Measurements from ENCODE around the gene ZDHHC17.

The ZDHHC17 gene

DNA sequence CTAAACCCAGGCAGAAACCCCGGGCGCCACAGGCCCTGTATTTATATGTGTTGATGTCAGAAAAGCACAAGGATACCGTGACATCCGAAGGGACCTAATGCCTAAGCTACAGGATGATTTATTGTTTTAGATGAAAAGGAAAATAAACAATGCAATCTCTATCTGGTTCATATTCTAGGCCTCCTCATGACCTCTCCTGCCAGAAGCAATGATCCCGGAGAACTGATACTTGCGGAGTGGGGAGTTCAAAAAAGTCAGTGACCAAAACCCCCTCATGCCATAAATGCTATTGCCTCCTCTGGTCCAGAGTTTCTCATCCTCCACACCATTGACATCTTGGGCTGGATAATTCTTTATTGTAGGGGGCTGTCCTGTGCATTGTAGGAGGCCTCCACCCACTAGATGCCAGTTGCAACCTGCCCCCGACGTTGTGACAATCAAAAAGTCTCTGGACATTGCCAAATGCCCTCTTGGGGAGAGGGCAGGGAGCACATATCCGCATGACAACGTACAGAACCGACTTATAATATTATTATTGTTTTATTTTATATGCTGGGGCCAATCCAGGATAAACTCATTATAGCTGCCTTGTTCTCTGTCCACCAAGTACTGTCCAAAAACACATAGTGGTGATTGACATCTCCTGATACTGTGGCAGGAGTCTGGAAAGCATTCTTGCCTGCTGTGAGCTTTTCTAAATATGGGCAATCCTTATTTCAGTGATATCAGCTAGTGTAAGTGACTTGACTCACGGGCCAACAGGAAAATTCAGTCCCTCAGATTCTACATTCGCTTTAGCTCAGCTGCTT, 116.0 kb downstream of the ZDHHC17 start:
- no peak for DNase-seq

DNA sequence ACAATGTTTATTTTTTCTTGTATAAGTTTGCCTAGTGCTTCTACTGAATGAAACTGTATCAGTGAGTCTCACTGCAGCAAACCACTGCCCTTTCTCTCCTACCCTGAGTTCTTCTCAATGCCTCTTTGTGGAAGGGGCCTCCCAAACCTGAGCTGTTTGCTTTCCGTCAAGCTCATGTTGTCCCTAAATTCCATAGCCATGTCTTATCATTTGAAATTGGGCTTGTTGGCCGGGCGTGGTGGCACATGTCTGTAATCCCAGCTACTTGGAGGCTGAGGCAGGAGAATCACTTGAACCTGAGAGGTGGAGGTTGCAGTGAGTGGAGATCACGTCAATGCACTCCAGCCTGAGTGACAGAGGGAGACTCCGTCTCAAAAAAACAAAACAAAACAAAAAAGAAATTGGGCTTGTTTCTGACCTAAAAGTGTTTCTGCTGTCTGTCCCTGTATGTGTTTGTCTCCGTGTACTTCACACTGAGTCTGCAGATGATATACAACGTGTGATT, 116.7 kb downstream of the ZDHHC17 start:
- DNase-seq = no peak

DNA sequence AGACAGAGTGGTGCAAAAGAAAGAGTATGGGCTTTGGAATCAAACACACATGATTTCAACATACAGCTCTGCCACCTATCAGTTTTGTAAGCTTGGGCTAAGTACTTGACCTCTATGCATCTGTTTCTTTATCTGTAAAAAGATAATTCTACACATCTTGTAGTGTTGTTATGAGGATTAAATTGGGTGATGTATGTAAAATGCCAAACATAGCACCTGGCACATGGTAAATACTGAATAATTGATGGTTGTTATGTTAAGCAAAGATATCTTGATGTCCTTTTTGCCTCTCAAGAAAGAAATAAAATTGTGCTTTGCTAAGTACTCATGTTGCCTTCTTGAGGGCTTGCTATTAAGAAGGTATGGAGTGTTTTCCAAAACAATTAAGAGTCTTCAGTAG, 117.2 kb downstream of the ZDHHC17 start:
- DNase-seq = no peak

DNA sequence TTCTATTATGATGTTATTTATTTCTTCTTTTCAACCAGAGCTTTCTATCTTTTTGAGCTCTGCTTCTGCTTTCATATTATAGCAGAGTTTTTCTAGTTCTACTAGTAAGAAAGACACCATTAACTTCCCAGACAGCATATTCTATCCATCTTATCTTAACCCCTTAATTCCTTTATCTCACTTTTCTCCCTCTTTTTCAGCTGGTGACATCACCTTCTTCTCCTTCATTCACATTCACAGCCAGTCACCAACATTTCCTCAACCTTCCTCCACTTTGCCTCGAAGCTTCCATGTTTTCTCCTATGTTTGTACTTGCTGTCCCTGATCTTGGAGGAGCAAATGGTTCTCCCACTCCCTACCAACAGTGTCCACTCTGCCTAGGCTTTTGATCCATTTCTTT, 118.5 kb downstream of the ZDHHC17 start:
- no peak for DNase-seq

DNA sequence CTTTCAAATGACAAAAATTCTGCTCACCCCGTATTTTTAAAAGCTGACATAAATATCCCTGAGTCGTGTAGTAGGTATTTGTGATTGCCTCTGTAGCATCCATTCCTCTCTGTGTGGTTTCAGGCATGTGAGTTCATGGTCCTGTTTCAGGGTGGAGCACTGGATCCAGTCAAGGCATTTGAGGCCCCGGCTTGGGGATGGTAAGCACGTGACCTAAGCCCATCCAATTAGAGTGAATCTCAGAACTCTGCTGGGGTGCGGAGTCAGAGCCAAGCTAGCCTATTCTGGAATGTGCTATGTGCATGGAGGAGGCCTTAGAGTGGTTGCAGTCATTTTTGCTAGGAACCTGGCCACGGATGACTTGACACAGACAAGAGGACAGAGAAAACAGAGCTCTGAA, 119.2 kb downstream of the ZDHHC17 start:
- no peak for DNase-seq

DNA sequence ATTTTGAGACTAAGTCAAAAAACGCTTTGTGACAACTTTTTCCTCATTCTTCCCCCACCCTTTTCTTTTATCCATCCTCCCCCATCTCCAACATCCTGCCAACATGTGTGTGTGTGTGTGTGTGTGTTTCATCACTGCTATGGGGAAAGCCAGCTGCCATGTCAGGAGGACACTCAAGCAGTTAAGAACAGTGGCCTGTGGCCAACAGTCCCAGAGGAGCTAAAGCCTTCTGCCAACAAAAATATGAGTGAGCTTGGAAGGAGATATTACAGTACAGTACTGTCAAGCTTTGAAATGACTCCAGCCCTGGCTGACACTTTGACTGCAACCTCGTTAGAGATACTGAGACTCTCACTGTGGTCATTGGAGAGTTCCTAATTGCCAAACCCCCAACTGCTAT, 119.9 kb downstream of the ZDHHC17 start:
- no peak for DNase-seq

DNA sequence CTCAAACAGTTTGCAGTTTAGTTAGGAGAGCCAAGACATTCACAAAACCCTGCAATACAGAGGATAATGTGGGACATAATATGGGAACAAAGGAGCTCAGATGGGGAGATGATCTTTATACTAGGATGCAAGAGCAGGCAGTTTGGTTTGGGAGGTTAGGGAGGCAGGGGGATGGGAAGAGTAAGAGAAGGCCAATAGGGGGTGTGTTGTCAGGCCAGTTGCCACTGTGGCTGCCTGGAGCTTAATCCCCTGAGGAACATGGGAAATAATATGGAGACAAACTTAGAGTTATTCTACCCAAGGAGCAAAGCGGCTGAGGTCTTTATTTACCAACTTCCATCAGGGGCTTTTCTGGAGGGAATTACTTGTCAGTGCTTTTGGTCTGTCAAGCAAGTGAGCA, 124.9 kb downstream of the ZDHHC17 start:
- DNase-seq = no peak

DNA sequence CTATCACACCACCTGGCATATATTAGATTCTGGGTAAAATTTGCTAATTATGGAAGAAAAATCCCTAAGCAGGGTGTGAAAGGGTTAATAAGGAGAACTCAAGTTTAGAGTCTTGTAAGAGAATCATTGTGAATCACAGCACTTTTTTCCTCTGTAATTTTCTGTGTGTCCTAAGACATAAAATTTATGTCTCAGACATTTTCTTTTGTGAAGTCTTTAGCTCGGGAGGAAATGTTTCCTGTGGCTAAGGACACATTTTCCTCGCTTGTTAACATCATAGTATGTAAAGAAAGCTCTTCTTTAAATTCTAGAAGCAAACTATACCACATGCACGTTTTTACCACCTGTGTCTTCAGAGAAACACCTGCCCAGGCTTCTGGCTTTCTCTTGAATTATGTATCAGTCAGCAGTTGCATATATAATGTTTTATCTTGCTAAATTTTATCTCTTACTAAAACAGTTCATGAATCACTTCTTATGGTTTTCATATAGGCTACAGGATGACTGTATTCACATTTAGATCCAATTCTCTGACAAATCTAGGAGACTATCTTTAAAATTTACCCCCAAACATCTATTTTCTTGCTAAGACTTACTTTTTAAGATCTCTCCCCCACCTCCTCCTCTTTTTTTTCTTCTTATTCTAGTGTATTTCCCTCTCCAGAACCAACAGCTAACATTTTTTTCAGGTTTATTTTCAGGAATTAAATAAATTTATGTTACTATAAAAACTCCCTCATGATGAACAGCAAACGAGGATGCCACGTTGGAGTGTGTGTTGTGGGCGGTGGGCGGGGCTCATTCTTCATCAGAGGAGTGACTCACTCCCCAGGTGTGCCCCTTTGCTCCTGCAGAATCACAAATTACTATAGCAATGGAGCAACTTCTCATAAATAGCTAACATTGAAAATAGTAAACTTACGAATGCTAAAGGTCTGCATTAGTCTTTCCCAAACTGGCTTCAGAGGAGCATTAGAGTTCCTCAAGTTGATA, 126.5 kb downstream of the ZDHHC17 start:
- DNase-seq = no peak

DNA sequence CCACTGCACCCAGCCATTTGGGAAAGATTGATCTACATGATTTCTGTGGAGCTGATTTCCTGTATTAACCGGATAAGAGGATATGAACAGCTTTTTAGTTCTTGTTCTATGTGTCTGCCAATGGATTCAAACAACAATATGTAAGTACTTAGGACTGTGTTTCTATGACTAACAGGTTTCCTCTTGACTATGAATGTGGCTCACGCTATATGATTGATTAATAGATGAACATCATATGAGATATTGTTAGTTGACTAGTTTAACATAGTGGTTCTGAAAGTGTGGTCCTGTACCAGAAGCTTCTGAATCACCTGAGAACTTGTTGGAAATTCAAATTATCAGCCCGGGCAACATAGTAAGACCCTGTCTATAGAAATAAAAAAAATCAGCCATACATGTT, 127.7 kb downstream of the ZDHHC17 start:
- no peak for DNase-seq

DNA sequence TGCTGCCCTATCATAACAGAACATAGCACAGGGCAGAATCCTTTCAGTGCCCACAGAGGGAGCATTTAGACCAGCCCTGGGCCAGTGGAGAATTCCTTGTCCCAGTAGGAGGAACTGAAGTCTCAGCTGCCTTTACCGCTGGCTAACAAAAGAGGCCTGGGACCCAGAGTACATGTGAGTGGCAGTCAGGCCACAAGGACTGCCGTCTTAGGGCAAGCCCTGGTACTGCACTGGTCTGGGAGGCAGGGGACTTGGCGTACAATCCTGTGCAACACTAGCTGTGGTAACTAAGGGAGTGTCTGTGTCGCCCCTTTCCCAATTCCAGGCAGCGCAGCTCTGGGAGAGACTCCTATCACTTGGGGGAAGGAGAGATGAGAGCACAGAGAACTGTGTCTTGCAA, 131.9 kb downstream of the ZDHHC17 start:
- DNase-seq = no peak

DNA sequence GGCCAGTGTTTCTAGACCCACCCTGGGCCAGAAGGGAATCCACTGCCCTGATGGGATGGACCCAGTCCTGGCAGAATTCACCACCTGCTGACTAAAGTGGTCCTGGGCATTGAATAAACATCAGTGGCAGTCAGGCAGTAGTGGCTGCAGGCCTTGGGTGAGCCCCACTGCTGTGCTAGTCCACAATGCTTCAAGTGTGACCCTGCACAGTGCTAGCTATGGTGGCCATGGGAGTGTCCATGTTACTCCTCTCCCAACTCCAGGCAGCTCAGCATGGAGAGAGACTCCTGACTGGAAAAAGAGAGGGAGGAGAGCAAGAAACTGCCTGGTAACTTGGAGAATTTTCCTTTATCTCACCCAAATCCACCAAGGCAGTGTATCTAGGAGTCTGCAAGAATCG, 132.4 kb downstream of the ZDHHC17 start:
- no peak for DNase-seq

DNA sequence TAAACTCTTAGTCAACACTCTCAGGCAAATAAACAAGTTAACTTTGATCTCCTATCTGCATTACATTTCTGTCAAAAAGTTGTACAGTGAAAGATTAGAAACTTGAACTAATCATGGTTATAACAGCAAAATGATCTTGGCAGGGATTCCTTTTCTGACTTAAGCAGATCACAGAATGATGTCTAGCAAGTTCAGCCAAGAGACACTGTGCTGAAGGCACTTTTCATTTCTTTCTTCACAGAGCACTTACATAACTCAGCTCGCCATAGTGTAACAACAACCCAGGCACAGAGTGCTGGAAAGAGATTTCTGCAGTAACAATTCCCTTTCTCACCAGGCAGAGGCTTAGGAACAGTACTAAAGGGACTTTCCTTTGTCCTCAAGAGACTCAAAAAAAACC, 134.5 kb downstream of the ZDHHC17 start:
- DNase-seq = no peak

DNA sequence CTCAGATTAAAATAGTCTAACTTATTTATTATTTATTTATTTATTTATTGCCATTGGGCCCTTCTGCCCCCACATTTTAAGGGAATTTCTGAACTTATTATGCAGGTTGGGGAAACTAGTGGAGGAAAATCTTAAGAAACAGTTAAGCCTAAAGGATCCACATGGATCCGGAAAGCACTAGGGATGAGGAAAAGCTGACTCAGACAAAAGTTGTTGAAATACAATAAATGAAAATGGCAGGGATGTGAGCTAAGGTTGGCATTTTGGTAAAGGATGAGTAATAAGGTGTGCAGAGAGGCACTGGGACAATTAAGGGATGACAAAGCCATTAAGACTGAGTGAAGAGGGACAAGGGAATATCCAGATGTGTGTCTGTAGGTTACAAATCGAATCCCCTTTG, 135.6 kb downstream of the ZDHHC17 start:
- DNase-seq = no peak

DNA sequence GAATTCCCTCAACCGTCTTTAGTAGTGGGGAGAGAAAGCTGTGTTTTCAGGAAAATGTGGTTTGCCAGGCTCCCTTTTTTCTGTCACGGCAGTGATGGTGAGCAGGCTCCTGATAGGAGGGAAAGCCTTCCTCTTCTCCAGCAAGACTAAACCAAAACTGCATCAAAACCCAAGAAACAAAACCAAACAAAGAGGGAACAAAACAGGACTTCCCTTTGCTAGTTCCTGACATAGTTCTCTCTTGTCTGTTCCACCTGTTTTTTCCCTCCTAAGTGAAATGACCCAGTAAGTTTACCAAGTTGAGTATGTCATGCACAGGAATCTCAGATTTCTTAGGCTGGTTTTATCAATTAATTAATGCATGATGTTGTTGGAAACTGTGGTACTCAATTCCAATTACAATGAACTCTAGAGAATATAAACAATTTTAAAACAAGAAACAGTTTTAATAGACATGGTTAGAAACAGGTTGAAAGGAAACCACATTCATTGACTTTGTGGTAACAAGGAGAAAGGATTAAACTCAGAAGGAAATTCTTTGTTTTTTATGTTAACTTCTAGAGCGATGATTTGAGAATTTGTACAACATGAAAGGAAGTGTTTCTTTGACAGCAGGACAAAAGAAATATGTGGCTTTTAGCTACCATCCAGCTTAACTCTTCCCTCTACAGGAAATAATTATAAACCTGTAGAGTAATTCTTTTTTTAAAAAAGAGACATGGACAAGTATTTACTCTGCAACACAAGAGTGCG, 137.9 kb downstream of the ZDHHC17 start:
- DNase-seq = no peak

Data from hematopoietic multipotent progenitor cell treated with erythropoietin and hydrocortisone succinate and interleukin-3 and kit ligand, for 8 days (in vitro differentiated cells).